ENCODE measurements around the gene SNX22.

GRCh38 chr15:64131547-64131946 lies 20.0 kb upstream of the SNX22 start:
- TF ChIP-seq POLR2AphosphoS5 (IDR thresholded peaks at IDR 0.05) (no peak), POLR2A (IDR thresholded peaks at IDR 0.05) (no peak)

Measured in breast epithelium (tissue), 3 donors.